Endothelial cell of umbilical vein (primary cell): ENCODE data around the gene FMNL2. TPM values are rescaled to one million over a fixed set of nuclear protein-coding genes. Genes with fewer than 3 reads are reported as not detected.

Source experiments
- BruUV-seq: library from RNA; stranded (reverse); fragments of 400-500 nt; replicated peaks from 2 replicates; lab custom pipeline; 2021; lab: Mats Ljungman, UMichigan
- CTCF ChIA-PET: fragments of 300-600, 350-600 bp; sonication (Branson Sonifier 250); formaldehyde crosslinking; loops from one replicate; lab custom pipeline; 2021; ENCODE audit warnings: antibody characterized with exemption, inconsistent platforms; lab: Charles Lee
- POLR2A ChIA-PET: fragments of 300-600, 350-600 bp; sonication (Branson Sonifier 250); formaldehyde crosslinking; loops from one replicate; lab custom pipeline; 2021; ENCODE audit warnings: antibody characterized with exemption, inconsistent platforms; lab: Charles Lee
- DNase-seq: peaks from one replicate; pipeline ENCODE4 v3.0.0-alpha.2; 2011; ENCODE audit warnings: low read depth, low spot score
- FAIRE-seq: peaks from 2 replicates; lab custom pipeline; 2011; peaks lifted over from hg19 to GRCh38; lab: Jason Lieb, UNC
- H2AFZ ChIP-seq: 2 replicates; pipeline ENCODE4 v1.6.0; 2012; ENCODE audit warnings: low read depth, low read length, control low read depth, inconsistent platforms
- H3K27ac ChIP-seq: 2 replicates; pipeline ENCODE4 v1.5.1; 2011; ENCODE audit warnings: low read depth, mild to moderate bottlenecking, control low read depth, low read length, moderate library complexity; ENCODE audit not compliant: insufficient read depth
- H3K27me3 ChIP-seq, 2 experiments: 2 replicates each; pipeline versions ENCODE4 v1.6.0 to v1.6.1; 2011; ENCODE audit warnings: low read length in 2 of 2, mixed read lengths in 1 of 2; ENCODE audit not compliant: control insufficient read depth in 2 of 2, insufficient read depth in 2 of 2
- H3K36me3 ChIP-seq, 2 experiments: 2 replicates in 1 of 2; 3 replicates in 1 of 2; pipeline ENCODE4 v1.5.1; 2011; ENCODE audit warnings: low read length in 2 of 2, mild to moderate bottlenecking in 1 of 2, moderate library complexity in 1 of 2; ENCODE audit not compliant: control insufficient read depth in 2 of 2, insufficient read depth in 2 of 2; ENCODE audit errors: extremely low read depth in 1 of 2
- H3K4me1 ChIP-seq: 3 replicates; pipeline ENCODE4 v1.5.1; 2011; ENCODE audit warnings: mild to moderate bottlenecking, low read length; ENCODE audit not compliant: control insufficient read depth, insufficient read depth; ENCODE audit errors: extremely low read depth
- H3K4me2 ChIP-seq: 2 replicates; pipeline ENCODE4 v1.6.1; 2011; ENCODE audit warnings: low read length, control low read depth, mixed read lengths; ENCODE audit not compliant: insufficient read depth
- H3K4me3 ChIP-seq, 3 experiments: fragments of 200-600 bp in 1 of 3; sonication (generic), shearing (Covaris generic) in 1 of 3; replicated peaks in 1 of 3; 2 replicates each; pipeline ENCODE4 v1.5.1; 2011 to 2016; ENCODE audit warnings: control low read depth in 3 of 3, low read length in 3 of 3, mild to moderate bottlenecking in 2 of 3, inconsistent platforms in 1 of 3, low read depth in 1 of 3, moderate library complexity in 1 of 3; ENCODE audit not compliant: insufficient read depth in 1 of 3
- H3K79me2 ChIP-seq: 2 replicates; pipeline ENCODE4 v1.6.0; 2012; ENCODE audit warnings: low read length, inconsistent platforms; ENCODE audit not compliant: control insufficient read depth, insufficient read depth
- H3K9ac ChIP-seq: replicated peaks from 2 replicates; pipeline ENCODE3; 2011; ENCODE audit warnings: low read length, control low read depth; ENCODE audit not compliant: insufficient read depth; ENCODE audit errors: extremely low read depth
- H3K9me1 ChIP-seq: replicated peaks from 3 replicates; pipeline ENCODE4 v1.6.0; 2011; ENCODE audit warnings: mild to moderate bottlenecking, low read length; ENCODE audit not compliant: control insufficient read depth, insufficient read depth; ENCODE audit errors: extremely low read depth
- H3K9me3 ChIP-seq: replicated peaks from 2 replicates; pipeline ENCODE4 v1.5.1; 2012; ENCODE audit warnings: low read length, inconsistent platforms; ENCODE audit not compliant: control insufficient read depth, insufficient read depth
- H4K20me1 ChIP-seq: replicated peaks from 2 replicates; pipeline ENCODE3; 2011; ENCODE audit warnings: mild to moderate bottlenecking, low read length; ENCODE audit not compliant: control insufficient read depth, insufficient read depth; ENCODE audit errors: extremely low read depth
- CTCF ChIP-seq, 2 donors: IDR thresholded peaks; 1 replicate in 1 of 2; 2 replicates in 1 of 2; pipeline ENCODE4 v1.5.1; 2011; ENCODE audit warnings: low read length in 2 of 2, mild to moderate bottlenecking in 2 of 2, moderate library complexity in 2 of 2, control low read depth in 1 of 2, inconsistent platforms in 1 of 2, low read depth in 1 of 2; ENCODE audit not compliant: insufficient read depth in 1 of 2; ENCODE audit errors: extremely low read depth in 1 of 2
- EZH2 ChIP-seq: IDR thresholded peaks from 2 replicates; pipeline ENCODE4 v1.6.1; 2012; ENCODE audit warnings: borderline replicate concordance, low read depth, mild to moderate bottlenecking, moderate library complexity, low read length, inconsistent platforms; ENCODE audit not compliant: severe bottlenecking
- FOS ChIP-seq: IDR thresholded peaks from 2 replicates; pipeline ENCODE4 v1.6.1; 2011; ENCODE audit warnings: mild to moderate bottlenecking, low read length, moderate library complexity, borderline replicate concordance; ENCODE audit not compliant: insufficient read depth
- GATA2 ChIP-seq: IDR thresholded peaks from 2 replicates; pipeline ENCODE4 v1.7.0; 2011; ENCODE audit warnings: low read depth, mild to moderate bottlenecking, moderate library complexity, mixed read lengths, low read length; ENCODE audit not compliant: insufficient read length, insufficient read depth
- JUN ChIP-seq: IDR thresholded peaks from 2 replicates; pipeline ENCODE4 v1.6.1; 2011; ENCODE audit warnings: borderline replicate concordance, low read depth; ENCODE audit not compliant: insufficient read length, insufficient read depth
- MAX ChIP-seq: IDR thresholded peaks from 2 replicates; pipeline ENCODE4 v1.6.1; 2011; ENCODE audit not compliant: insufficient read depth, insufficient read length
- MYC ChIP-seq: IDR thresholded peaks from one replicate; pipeline ENCODE4 v1.6.1; 2011; ENCODE audit warnings: mild to moderate bottlenecking, low read depth, low read length
- POLR2A ChIP-seq: IDR thresholded peaks from 2 replicates; pipeline ENCODE4 v1.6.1; 2012; ENCODE audit warnings: low read depth, mild to moderate bottlenecking, control low read depth, low read length
- POLR2AphosphoS5 ChIP-seq: IDR thresholded peaks from 2 replicates; pipeline ENCODE4 v1.6.1; 2012; ENCODE audit warnings: low read depth, mild to moderate bottlenecking, control low read depth, low read length, moderate library complexity; ENCODE audit not compliant: insufficient read depth
- dilution Hi-C: fragments of 300-500 bp; cut with MboI; formaldehyde crosslinking; loops from one replicate; pipeline ENCODE4 v1.15.0; 2019; ENCODE audit warnings: low sequenced_read_pairs; ENCODE audit not compliant: extremely low pct_ligation_motif_present
- intact Hi-C: fragments of 100-400 bp; cut with micrococcal nuclease; formaldehyde crosslinking; loops from one replicate; pipeline ENCODE4 v1.10.0; 2022
- polyA plus RNA-seq, 4 experiments: library from polyadenylated mRNA; depleted of rRNA in 3 of 4; stranded (reverse) in 3 of 4; unstranded in 1 of 4; fragments of >200 nt; gene quantifications; 2 replicates each; pipeline versions ENCODE4 v1.2.1 to v1.2.3, GENCODE V29; 2011 to 2012; ENCODE audit warnings: missing spikeins in 1 of 4
- total RNA-seq: library from RNA; stranded (reverse); gene quantifications from 2 replicates; pipeline ENCODE4 v1.2.3, GENCODE V29; 2021

FMNL2 gene
- total and polyA plus RNA-seq, 2 donors (not counting 3 experiments of a cell fraction or from before 2014, with no cell fraction given) = 8.3 to 28.0 TPM

GRCh38 chr2:152454960-152455359, 120.0 kb downstream of the FMNL2 start:
- ChIA-PET POLR2A (no interaction called here), CTCF (interaction anchor here (1.2 to 3.3 kb wide), 5 partner anchors 13 to 181 kb away, joined by 3 to 12 read pairs (median 4); no protein-coding TSS in a partner anchor)
- Histone ChIP-seq H3K9me3 (no peaks in the 10 kb centered on the region), H3K9me1 (no peaks in the 10 kb centered on the region), H2AFZ (no peak overlapping the region), H3K4me3 (no peak overlapping the region), H4K20me1 (no peaks in the 10 kb centered on the region), H3K27me3 (no peaks in the 10 kb centered on the region), H3K27ac (no peak overlapping the region), H3K79me2 (peaks cover 9% of the 10 kb centered on the region), H3K36me3 (no peaks in the 10 kb centered on the region), H3K4me1 (no peaks in the 10 kb centered on the region), H3K4me2 (no peak overlapping the region), H3K9ac (no peak overlapping the region)
- no TSS peak for BruUV-seq
- DNase-seq (no peak), FAIRE-seq (no peak)
- intact Hi-C loops = no loop called here
- TF ChIP-seq POLR2A (no peak), GATA2 (no peak), EZH2 (no peak), MYC (no peak), JUN (no peak), FOS (no peak), CTCF (IDR thresholded peaks at IDR 0.05; ENCODE audit: extremely low read depth in 1 of 2, insufficient read depth in 1 of 2, low read depth in 1 of 2, low read length in 2 of 2) (no peak), MAX (no peak), POLR2AphosphoS5 (no peak)
- dilution Hi-C loops = no loop called here
